HepG2 (cell line): ENCODE measurements around the gene UBAP2L. TPM values are rescaled to one million over a fixed set of nuclear protein-coding genes. Genes with fewer than 3 reads are reported as not detected.
A peak's percentile ranks its signal among the peaks of the same experiment; 100 is the strongest.

ENCODE experiments used
- CREBL2 ChIP-seq: sonication (generic); formaldehyde crosslinking; IDR thresholded peaks from 2 replicates; pipeline ENCODE4 v1.8.1; 2023; ENCODE audit warnings: missing genetic modification reagents, mild to moderate bottlenecking, borderline replicate concordance
- ETV6 ChIP-seq: sonication (generic); formaldehyde crosslinking; conservative IDR thresholded peaks from 2 replicates; pipeline ENCODE4 v1.4.0; 2020; ENCODE audit warnings: missing genetic modification reagents
- GABPA ChIP-seq, 2 experiments: IDR thresholded peaks; 2 replicates each; pipeline ENCODE4 v1.6.1; 2011 to 2016; ENCODE audit warnings: low read depth in 2 of 2, low read length in 1 of 2, missing biosample characterization in 1 of 2, missing genetic modification characterization in 1 of 2
- IRX3 ChIP-seq: sonication (generic); formaldehyde crosslinking; IDR thresholded peaks from 2 replicates; pipeline ENCODE4 v1.8.1; 2023; ENCODE audit warnings: mild to moderate bottlenecking, low read depth, missing genetic modification reagents, borderline replicate concordance
- KAT7 ChIP-seq: IDR thresholded peaks from 2 replicates; pipeline ENCODE4 v1.6.1; 2018; ENCODE audit warnings: borderline replicate concordance, missing compliant biosample characterization
- MBD4 ChIP-seq: IDR thresholded peaks from 2 replicates; pipeline ENCODE4 v1.6.1; 2012; ENCODE audit warnings: low read length, inconsistent platforms, borderline replicate concordance
- PAXIP1 ChIP-seq: sonication (generic); formaldehyde crosslinking; conservative IDR thresholded peaks from 2 replicates; pipeline ENCODE4 v1.4.0; 2020; ENCODE audit warnings: mild to moderate bottlenecking, missing genetic modification reagents, moderate library complexity
- PHF20 ChIP-seq: sonication (generic); formaldehyde crosslinking; IDR thresholded peaks from 2 replicates; pipeline ENCODE4 v1.5.0; 2020; ENCODE audit warnings: mild to moderate bottlenecking, missing genetic modification reagents
- RARA ChIP-seq: IDR thresholded peaks from 2 replicates; pipeline ENCODE4 v1.6.1; 2016; ENCODE audit warnings: missing genetic modification reagents, missing compliant biosample characterization
- RCOR2 ChIP-seq: IDR thresholded peaks from 2 replicates; pipeline ENCODE4 v1.6.1; 2016; ENCODE audit warnings: missing biosample characterization, missing genetic modification reagents
- TBX3 ChIP-seq: fragments of 450-650 bp; IDR thresholded peaks from 2 replicates; pipeline ENCODE4 v1.6.1; 2017; ENCODE audit warnings: antibody characterized with exemption, mild to moderate bottlenecking, inconsistent platforms, borderline replicate concordance
- ZBTB44 ChIP-seq: sonication (generic); formaldehyde crosslinking; IDR thresholded peaks from 2 replicates; pipeline ENCODE4 v1.4.0; 2020; ENCODE audit warnings: missing genetic modification reagents
- ZMAT3 ChIP-seq: sonication (generic); formaldehyde crosslinking; conservative IDR thresholded peaks from 2 replicates; pipeline ENCODE4 v1.7.0; 2021; ENCODE audit warnings: missing genetic modification reagents
- ZNF367 ChIP-seq: sonication (generic); formaldehyde crosslinking; IDR thresholded peaks from 2 replicates; pipeline ENCODE4 v1.4.0; 2020; ENCODE audit warnings: missing genetic modification reagents, borderline replicate concordance
- ZNF441 ChIP-seq: sonication (generic); formaldehyde crosslinking; IDR thresholded peaks from 2 replicates; pipeline ENCODE4 v1.7.0; 2021; ENCODE audit warnings: missing genetic modification reagents, borderline replicate concordance
- ZNF510 ChIP-seq: sonication (generic); formaldehyde crosslinking; IDR thresholded peaks from 2 replicates; pipeline ENCODE4 v1.4.0; 2020; ENCODE audit warnings: low read depth, mild to moderate bottlenecking, missing genetic modification reagents
- polyA plus RNA-seq, 8 experiments: library from polyadenylated mRNA; depleted of rRNA in 3 of 8; stranded (reverse) in 7 of 8; unstranded in 1 of 8; fragments of >200 nt; fragmentation: Illumina TruSeq in 4 of 8; extraction: Trizol in 4 of 8; gene quantifications; 2 replicates each; pipeline versions ENCODE4 v1.2.1 to v1.2.3, GENCODE V29; 2011 to 2016; ENCODE audit warnings: low read depth in 4 of 8, missing spikeins in 1 of 8, mixed read lengths in 1 of 8; ENCODE audit not compliant: insufficient read depth in 1 of 8
- total RNA-seq, 5 experiments: library from RNA; depleted of rRNA; stranded (reverse); fragments of >200 nt; fragmentation: Illumina TruSeq; extraction: Trizol; gene quantifications; 2 replicates each; pipeline ENCODE4 v1.2.3, GENCODE V29; 2016; ENCODE audit warnings: low read depth in 1 of 5
- TF ChIP-seq, protein P1 (sequence below): sonication (generic); formaldehyde crosslinking; IDR thresholded peaks from 2 replicates; pipeline ENCODE4 v1.5.1; 2020; ENCODE audit warnings: mild to moderate bottlenecking, missing genetic modification reagents, moderate library complexity

Gene UBAP2L
- total and polyA plus RNA-seq, 2 of the 13 experiments (the other 11 are each of a cell fraction or from before 2014, with no cell fraction given), result 74.2 to 159 TPM

- no peak for TF ChIP-seq ZBTB44 (CRISPR knock-in tag)
- TF ChIP-seq KAT7 (CRISPR knock-in tag), result 0 out of 2 replicates have a peak, but pooled peaks have one; percentile 15
- TF ChIP-seq, protein P1, sequence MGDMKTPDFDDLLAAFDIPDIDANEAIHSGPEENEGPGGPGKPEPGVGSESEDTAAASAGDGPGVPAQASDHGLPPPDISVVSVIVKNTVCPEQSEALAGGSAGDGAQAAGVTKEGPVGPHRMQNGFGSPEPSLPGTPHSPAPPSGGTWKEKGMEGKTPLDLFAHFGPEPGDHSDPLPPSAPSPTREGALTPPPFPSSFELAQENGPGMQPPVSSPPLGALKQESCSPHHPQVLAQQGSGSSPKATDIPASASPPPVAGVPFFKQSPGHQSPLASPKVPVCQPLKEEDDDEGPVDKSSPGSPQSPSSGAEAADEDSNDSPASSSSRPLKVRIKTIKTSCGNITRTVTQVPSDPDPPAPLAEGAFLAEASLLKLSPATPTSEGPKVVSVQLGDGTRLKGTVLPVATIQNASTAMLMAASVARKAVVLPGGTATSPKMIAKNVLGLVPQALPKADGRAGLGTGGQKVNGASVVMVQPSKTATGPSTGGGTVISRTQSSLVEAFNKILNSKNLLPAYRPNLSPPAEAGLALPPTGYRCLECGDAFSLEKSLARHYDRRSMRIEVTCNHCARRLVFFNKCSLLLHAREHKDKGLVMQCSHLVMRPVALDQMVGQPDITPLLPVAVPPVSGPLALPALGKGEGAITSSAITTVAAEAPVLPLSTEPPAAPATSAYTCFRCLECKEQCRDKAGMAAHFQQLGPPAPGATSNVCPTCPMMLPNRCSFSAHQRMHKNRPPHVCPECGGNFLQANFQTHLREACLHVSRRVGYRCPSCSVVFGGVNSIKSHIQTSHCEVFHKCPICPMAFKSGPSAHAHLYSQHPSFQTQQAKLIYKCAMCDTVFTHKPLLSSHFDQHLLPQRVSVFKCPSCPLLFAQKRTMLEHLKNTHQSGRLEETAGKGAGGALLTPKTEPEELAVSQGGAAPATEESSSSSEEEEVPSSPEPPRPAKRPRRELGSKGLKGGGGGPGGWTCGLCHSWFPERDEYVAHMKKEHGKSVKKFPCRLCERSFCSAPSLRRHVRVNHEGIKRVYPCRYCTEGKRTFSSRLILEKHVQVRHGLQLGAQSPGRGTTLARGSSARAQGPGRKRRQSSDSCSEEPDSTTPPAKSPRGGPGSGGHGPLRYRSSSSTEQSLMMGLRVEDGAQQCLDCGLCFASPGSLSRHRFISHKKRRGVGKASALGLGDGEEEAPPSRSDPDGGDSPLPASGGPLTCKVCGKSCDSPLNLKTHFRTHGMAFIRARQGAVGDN (CRISPR knock-in tag), result peak; percentile 37
- TF ChIP-seq ZNF510 (CRISPR knock-in tag), result peak; percentile 2; the same call in 1 of the 2 replicates
- TF ChIP-seq ZNF441 (CRISPR knock-in tag), result peak; percentile 49; the same call in 1 of the 2 replicates
- TF ChIP-seq RARA, result no peak
- no peak for TF ChIP-seq ETV6 (CRISPR knock-in tag)
- peak; percentile 13; the same call in 1 of the 2 replicates for TF ChIP-seq PAXIP1 (CRISPR knock-in tag)
- TF ChIP-seq MBD4, result no peak
- TF ChIP-seq TBX3, result no peak; the same call in 1 of the 2 replicates
- TF ChIP-seq IRX3, result peak; percentile 74; the same call in 1 of the 2 replicates
- TF ChIP-seq RCOR2 (CRISPR knock-in tag), result no peak
- no peak for TF ChIP-seq ZMAT3 (CRISPR knock-in tag)
- peak; percentile 56; the same call in 1 of the 2 replicates for TF ChIP-seq ZNF367
- peak; percentile 35; the same call in 1 of the 2 replicates for TF ChIP-seq PHF20
- TF ChIP-seq GABPA (IDR thresholded peaks at IDR 0.05; ENCODE audit: low read depth, low read length), result peak; percentile 43
- 0 out of 2 replicates have a peak, but pooled peaks have one; percentile 48 for TF ChIP-seq GABPA (CRISPR knock-in tag; IDR thresholded peaks at IDR 0.05; ENCODE audit: low read depth)
- TF ChIP-seq CREBL2 (CRISPR knock-in tag), result no peak
These were observed 38.3 kb upstream of the UBAP2L start (continued) for GRCh38 chr1:154182344-154183045.
